K562 (cell line): Measurements from ENCODE around the gene MKLN1. TPM values are rescaled to one million over a fixed set of nuclear protein-coding genes. Genes with fewer than 3 reads are reported as not detected.
A peak's percentile ranks its signal among the peaks of the same experiment; 100 is the strongest.

Source experiments
- ATAC-seq: fragments of 200-7000 bp; cut with Tn5 transposase; 3 replicates; pipeline ENCODE4 v1.9.1; 2020; ENCODE audit warnings: moderate library complexity
- BruUV-seq: library from RNA; stranded (reverse); fragments of 400-500 nt; replicated peaks from 2 replicates; lab custom pipeline; 2021; lab: Mats Ljungman, UMichigan
- CTCF ChIA-PET: fragments of 300-600 bp; formaldehyde crosslinking; extraction: SDS; loops from one replicate; lab custom pipeline; 2021; ENCODE audit warnings: low intra/inter-chr PET ratio; lab: Yijun Ruan, JAX
- POLR2A ChIA-PET: fragments of 300-600, 350-650 bp; sonication (Branson Sonifier 250); formaldehyde crosslinking; extraction: SDS; loops from one replicate; lab custom pipeline; 2021; ENCODE audit warnings: antibody characterized with exemption, inconsistent platforms; lab: Yijun Ruan, JAX
- DNase-seq, 4 experiments: peaks; one replicate each; pipeline versions ENCODE4 v3.0.0 to v3.0.0-alpha.2; 2011 to 2018; ENCODE audit warnings: low spot score in 3 of 4, mixed read lengths in 3 of 4; ENCODE audit errors: extremely low read depth in 1 of 4
- FAIRE-seq: peaks from 2 replicates; lab custom pipeline; 2011; peaks lifted over from hg19 to GRCh38; lab: Jason Lieb, UNC
- H2AFZ ChIP-seq: 2 replicates; pipeline ENCODE4 v1.6.0; 2011; ENCODE audit warnings: low read depth, low read length, control low read depth, inconsistent platforms
- H3K27ac ChIP-seq: fragments of 200-600 bp; 3 replicates; pipeline ENCODE4 v1.8.0; 2011; ENCODE audit warnings: low read depth, mild to moderate bottlenecking, control low read depth, inconsistent platforms, low read length, moderate library complexity, mixed read lengths; ENCODE audit errors: extremely low read depth
- H3K27me3 ChIP-seq, 2 experiments: fragments of 300-600 bp in 1 of 2; 2 replicates in 1 of 2; 3 replicates in 1 of 2; pipeline versions ENCODE4 v1.6.0 to v1.8.0; 2011; ENCODE audit warnings: inconsistent platforms in 2 of 2, low read length in 2 of 2, mild to moderate bottlenecking in 1 of 2, mixed read lengths in 1 of 2, moderate library complexity in 1 of 2; ENCODE audit not compliant: control insufficient read depth in 2 of 2, insufficient read depth in 2 of 2
- H3K36me3 ChIP-seq: fragments of 300-600 bp; 3 replicates; pipeline ENCODE4 v1.8.0; 2011; ENCODE audit warnings: mild to moderate bottlenecking, low read length, inconsistent platforms; ENCODE audit not compliant: control insufficient read depth, insufficient read depth
- H3K4me1 ChIP-seq, 2 experiments: fragments of 200-600 bp in 1 of 2; replicated peaks in 1 of 2; 2 replicates in 1 of 2; 3 replicates in 1 of 2; pipeline versions ENCODE4 v1.5.1 to v1.8.0; 2011; ENCODE audit warnings: inconsistent platforms in 2 of 2, low read length in 2 of 2, mild to moderate bottlenecking in 1 of 2, mixed read lengths in 1 of 2, moderate library complexity in 1 of 2; ENCODE audit not compliant: control insufficient read depth in 2 of 2, insufficient read depth in 2 of 2
- H3K4me2 ChIP-seq: 2 replicates; pipeline ENCODE4 v1.6.1; 2011; ENCODE audit warnings: low read length, control low read depth, inconsistent platforms, mixed read lengths; ENCODE audit not compliant: insufficient read depth
- H3K4me3 ChIP-seq: fragments of 200-600 bp; sonication (generic), shearing (Covaris generic); 2 replicates; pipeline ENCODE4 v1.5.1; 2016; ENCODE audit warnings: control low read depth, inconsistent platforms
- H3K79me2 ChIP-seq: fragments of 200-600 bp; 3 replicates; pipeline ENCODE4 v1.8.0; 2011; ENCODE audit warnings: low read length, inconsistent platforms; ENCODE audit not compliant: control insufficient read depth, insufficient read depth
- H3K9ac ChIP-seq, 2 experiments: 2 replicates each; pipeline versions ENCODE4 v1.6.0 to v1.6.1; 2011; ENCODE audit warnings: low read depth in 2 of 2, low read length in 2 of 2, control low read depth in 1 of 2, inconsistent platforms in 1 of 2, mild to moderate bottlenecking in 1 of 2, mixed read lengths in 1 of 2; ENCODE audit not compliant: insufficient read depth in 1 of 2
- H3K9me1 ChIP-seq: one replicate; pipeline ENCODE4 v1.6.0; 2011; ENCODE audit warnings: inconsistent platforms, mild to moderate bottlenecking, low read length, moderate library complexity; ENCODE audit not compliant: control insufficient read depth, insufficient read depth
- H3K9me3 ChIP-seq: replicated peaks from 2 replicates; pipeline ENCODE4 v1.5.1; 2011; ENCODE audit warnings: low read depth, low read length, inconsistent platforms; ENCODE audit not compliant: control insufficient read depth, insufficient read depth
- H4K20me1 ChIP-seq: replicated peaks from 2 replicates; pipeline ENCODE4 v1.6.1; 2011; ENCODE audit warnings: low read length, inconsistent platforms, mixed read lengths; ENCODE audit not compliant: control insufficient read depth, insufficient read depth
- BDP1 ChIP-seq: IDR thresholded peaks from 3 replicates; pipeline ENCODE4 v1.6.1; 2011; ENCODE audit not compliant: insufficient read length, insufficient read depth
- C11orf30 ChIP-seq: fragments of 450-650 bp; IDR thresholded peaks from 2 replicates; pipeline ENCODE4 v1.6.1; 2016; ENCODE audit warnings: low read depth, mild to moderate bottlenecking
- MAFG ChIP-seq: fragments of 450-650 bp; conservative IDR thresholded peaks from 2 replicates; pipeline ENCODE4 v1.6.1; 2016; ENCODE audit warnings: missing genetic modification characterization, missing compliant biosample characterization
- MCM5 ChIP-seq: fragments of 450-650 bp; IDR thresholded peaks from 2 replicates; pipeline ENCODE4 v1.6.1; 2016; ENCODE audit warnings: low read depth
- MNT ChIP-seq, 2 experiments: fragments of 450-650 bp; conservative IDR thresholded peaks; 2 replicates each; pipeline ENCODE4 v1.6.1; 2017; ENCODE audit warnings: mild to moderate bottlenecking in 2 of 2, moderate library complexity in 2 of 2
- NBN ChIP-seq: fragments of 450-650 bp; IDR thresholded peaks from 2 replicates; pipeline ENCODE4 v1.6.1; 2016; ENCODE audit warnings: low read depth, mild to moderate bottlenecking
- PHB2 ChIP-seq: fragments of 450-650 bp; IDR thresholded peaks from 2 replicates; pipeline ENCODE4 v1.6.1; 2017; ENCODE audit warnings: low read depth
- POLR2A ChIP-seq: fragments of 450-650 bp; conservative IDR thresholded peaks from 2 replicates; pipeline ENCODE4 v1.6.1; 2016
- PRDM10 ChIP-seq: fragments of 450-650 bp; IDR thresholded peaks from 2 replicates; pipeline ENCODE4 v1.6.1; 2018; ENCODE audit not compliant: partially characterized antibody
- ZFP36 ChIP-seq: fragments of 150-350 bp; IDR thresholded peaks from 2 replicates; pipeline ENCODE4 v1.6.1; 2018; ENCODE audit warnings: low read length, low read depth; ENCODE audit not compliant: partially characterized antibody
- ZNF121 ChIP-seq: sonication (generic); formaldehyde crosslinking; conservative IDR thresholded peaks from 2 replicates; pipeline ENCODE4 v1.8.0; 2022; ENCODE audit warnings: missing genetic modification reagents
- ZNF197 ChIP-seq: fragments of 200-800 bp; sonication (Bioruptor generic); IDR thresholded peaks from 2 replicates; pipeline ENCODE4 v1.6.1; 2016; ENCODE audit warnings: low read depth, missing genetic modification characterization, missing compliant biosample characterization
- ZNF239 ChIP-seq: fragments of 250-450 bp; sonication (Bioruptor Pico); IDR thresholded peaks from 2 replicates; pipeline ENCODE4 v1.4.0; 2020; ENCODE audit warnings: mild to moderate bottlenecking
- ZNF316 ChIP-seq: fragments of 450-650 bp; IDR thresholded peaks from 2 replicates; pipeline ENCODE4 v1.6.1; 2016
- ZNF561 ChIP-seq: fragments of 450-650 bp; formaldehyde crosslinking; conservative IDR thresholded peaks from 2 replicates; pipeline ENCODE4 v1.4.0; 2020; ENCODE audit warnings: mild to moderate bottlenecking, moderate library complexity
- WGBS: fragments of 100-300 bp; shearing (Covaris generic); methylation state at CpG from one replicate; pipeline ENCODE4 v1.1.6; 2016; ENCODE audit warnings: low coverage, mixed read lengths; ENCODE audit not compliant: insufficient coverage; ENCODE audit errors: missing lambda C conversion rate; 5-methylcytosine and 5-hydroxymethylcytosine counted together
- in situ Hi-C: fragments of 300-500 bp; cut with MboI; formaldehyde crosslinking; loops from 4 replicates; pipeline ENCODE4 v1.15.0; 2018; ENCODE audit warnings: inconsistent platforms, mixed read lengths
- intact Hi-C: fragments of 100-400 bp; cut with micrococcal nuclease; formaldehyde crosslinking; loops from 2 replicates; pipeline ENCODE4 v1.14.2; 2022
- polyA plus RNA-seq, 8 experiments: library from polyadenylated mRNA; depleted of rRNA in 4 of 8; stranded (reverse) in 5 of 8; unstranded in 3 of 8; fragments of >200 nt; fragmentation: Nextera tagmentation in 2 of 8; fragmentation: Illumina TruSeq in 1 of 8; extraction: Ambion mirVana in 2 of 8; extraction: Trizol in 1 of 8; gene quantifications; 2 replicates each; pipeline versions ENCODE4 v1.2.1 to v1.2.3, GENCODE V29; 2011 to 2014; ENCODE audit warnings: inconsistent platforms in 1 of 8, missing spikeins in 1 of 8
- total RNA-seq, 7 experiments: library from RNA; depleted of rRNA in 6 of 7; stranded (reverse); fragments of >200 nt in 6 of 7; fragmentation: Illumina TruSeq in 2 of 7; extraction: Trizol in 2 of 7; gene quantifications; 2 replicates each; pipeline versions ENCODE4 v1.2.1 to v1.2.3, GENCODE V29; 2011 to 2021; ENCODE audit warnings: low replicate concordance in 1 of 7

MKLN1 gene
- total and polyA plus RNA-seq, 9 of the 15 experiments (the other 6 are each of a cell fraction or from before 2014, with no cell fraction given): 18.6 to 80.4 (median 56.0) TPM

DNA sequence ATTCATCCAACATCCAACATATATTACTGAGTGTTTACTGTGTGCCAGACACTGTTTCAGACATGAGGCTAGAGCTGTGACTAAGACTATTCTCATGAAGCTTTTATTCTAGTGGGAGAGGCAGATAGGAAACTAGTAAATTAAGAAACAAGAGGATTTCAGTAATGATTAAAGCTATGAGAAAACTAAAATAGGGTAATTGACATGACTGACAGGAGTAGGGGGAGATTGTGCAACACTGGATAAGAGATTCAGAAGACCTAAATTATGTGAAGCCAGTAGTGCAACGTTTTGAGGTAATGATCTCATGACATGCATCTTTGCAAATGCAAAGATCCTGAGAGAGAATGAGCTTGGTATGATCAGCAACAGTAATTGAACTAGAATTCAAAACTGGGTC lies 48.6 kb upstream of the MKLN1 start (continued):
- TF ChIP-seq MNT (conservative IDR thresholded peaks at IDR 0.05) (no peak), ZNF239 (CRISPR knock-in tag) (no peak), ZNF561 (CRISPR knock-in tag) (no peak)

GRCh38 chr7:131281266-131282048 lies 46.2 kb upstream of the MKLN1 start:
- POLR2A ChIA-PET: interaction anchor here (0.6 kb wide), 1 partner anchor 43 kb away, joined by 3 read pairs; no protein-coding TSS in a partner anchor
- H3K27ac ChIP-seq: no peak overlapping the region
- TF ChIP-seq ZNF561 (CRISPR knock-in tag) (no peak), ZNF316 (peak; percentile 61), ZNF121 (CRISPR knock-in tag) (no peak), BDP1 (no peak), ZNF197 (CRISPR knock-in tag) (no peak), C11orf30 (peak; percentile 30; the same call in 1 of the 2 replicates), PHB2 (no peak), MAFG (tag) (peak; percentile 41; the same call in 1 of the 2 replicates), MCM5 (no peak), POLR2A (no peak), PRDM10 (no peak), ZFP36 (no peak), NBN (no peak)

More at GRCh38 chr7:131281266-131282048, 46.2 kb upstream of the MKLN1 start:
- no peak for ATAC-seq
- H3K9ac ChIP-seq: no peak overlapping the region
- 8% methylated on average over 5 of the region's 5 CpGs for WGBS
- no peaks in the 10 kb centered on the region for H3K9me3 ChIP-seq
- CTCF ChIA-PET: no interaction called here
- in situ Hi-C loops (no loop called here), intact Hi-C loops (no loop called here)
- no peak overlapping the region for H3K4me2 ChIP-seq
- no TSS peak for BruUV-seq
- peaks cover 24 to 27% of the 10 kb centered on the region in 2 experiments; a peak in 4 of 5 replicates for H3K27me3 ChIP-seq
- no peaks in the 10 kb centered on the region for H3K9me1 ChIP-seq
- no peaks in the 10 kb centered on the region for H3K79me2 ChIP-seq
- no peaks in the 10 kb centered on the region for H3K4me1 ChIP-seq
- no peaks in the 10 kb centered on the region for H3K36me3 ChIP-seq
- H3K4me3 ChIP-seq: no peak overlapping the region
- H2AFZ ChIP-seq: no peak overlapping the region
- no peak for DNase-seq
- FAIRE-seq: no peak
- H4K20me1 ChIP-seq: no peaks in the 10 kb centered on the region
